A204.1 (cell line): Measurements from ENCODE around the gene PROB1.
"Not testable (repeated sequence)": the region's sequence is repeated elsewhere in the genome, so short reads cannot be mapped to it uniquely, and the experiment has no call there.

Experiments
- FAIRE-seq: peaks from 2 replicates; lab custom pipeline; 2012; peaks lifted over from hg19 to GRCh38; lab: Jason Lieb, UNC

PROB1 gene

GRCh38 chr5:139410993-139411828 lies 16.3 kb upstream of the PROB1 start:
- no peak for FAIRE-seq

DNA sequence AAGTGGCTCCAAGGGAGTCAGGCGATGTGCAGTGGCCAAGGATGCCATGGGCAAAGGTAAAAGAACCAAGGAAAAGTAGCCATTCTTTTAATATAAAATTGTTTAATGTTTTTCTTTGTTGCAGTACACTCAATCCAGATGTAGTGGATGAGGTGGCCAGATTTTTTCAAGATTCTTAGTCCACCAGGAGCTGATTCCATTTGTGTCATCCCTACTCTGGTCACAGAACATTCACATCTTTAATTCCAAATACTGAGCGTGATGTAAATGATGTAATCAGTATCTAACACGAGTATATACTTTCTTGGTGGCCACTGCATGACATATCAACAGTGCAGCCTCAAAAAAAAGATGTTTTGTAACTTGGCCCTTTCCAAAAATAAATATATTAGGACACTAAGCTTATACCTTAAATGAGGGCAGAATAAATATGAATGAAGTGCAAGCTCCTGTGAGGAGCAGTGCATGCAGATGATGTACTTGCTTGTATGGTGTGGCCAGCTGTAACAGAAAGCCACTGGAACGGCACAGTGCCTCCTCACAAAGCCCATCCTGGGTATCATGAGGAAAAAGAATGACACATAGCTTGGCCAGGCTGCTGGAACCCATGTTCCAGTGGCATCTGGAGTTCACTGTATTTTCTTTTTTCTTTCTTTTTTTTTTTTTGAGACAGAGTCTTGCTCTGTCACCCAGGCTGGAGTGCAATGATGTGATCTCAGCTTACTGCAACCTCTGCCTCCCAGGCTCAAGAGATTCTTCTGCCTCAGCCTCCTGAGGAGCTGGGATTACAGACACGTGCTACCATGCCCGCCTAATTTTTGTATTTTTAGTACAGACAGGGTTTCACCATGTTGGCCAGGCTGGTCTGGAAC lies 15.5 kb upstream of the PROB1 start:
- FAIRE-seq = no peak

- not testable (repeated sequence) for FAIRE-seq
These were observed 14.2 kb upstream of the PROB1 start for GRCh38 chr5:139409116-139409515.

DNA sequence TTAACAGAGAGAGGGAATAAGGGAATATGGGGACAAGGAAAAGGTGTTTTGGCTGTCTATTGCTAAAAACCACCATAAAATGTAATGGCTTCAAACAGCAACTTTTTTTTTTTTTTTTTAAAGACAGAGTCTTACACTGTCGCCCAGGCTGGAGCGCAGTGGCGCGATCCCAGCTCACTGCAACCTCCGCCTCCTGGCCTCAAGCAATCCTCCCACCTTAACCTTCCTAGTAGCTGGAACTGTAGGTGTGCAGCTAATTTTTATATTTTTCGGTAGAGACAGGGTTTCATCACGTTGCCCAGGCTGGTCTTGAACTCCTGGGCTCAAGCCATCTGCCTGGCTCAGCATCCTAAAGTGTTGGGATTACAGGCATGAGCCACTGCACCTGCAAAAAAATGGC lies 13.3 kb upstream of the PROB1 start:
- FAIRE-seq = no peak

GRCh38 chr5:139407517-139407916 lies 12.6 kb upstream of the PROB1 start:
- FAIRE-seq = no peak

GRCh38 chr5:139406963-139407362 lies 12.1 kb upstream of the PROB1 start:
- FAIRE-seq = no peak

- no peak for FAIRE-seq
These were observed 9.6 kb upstream of the PROB1 start for GRCh38 chr5:139404484-139404840.

DNA sequence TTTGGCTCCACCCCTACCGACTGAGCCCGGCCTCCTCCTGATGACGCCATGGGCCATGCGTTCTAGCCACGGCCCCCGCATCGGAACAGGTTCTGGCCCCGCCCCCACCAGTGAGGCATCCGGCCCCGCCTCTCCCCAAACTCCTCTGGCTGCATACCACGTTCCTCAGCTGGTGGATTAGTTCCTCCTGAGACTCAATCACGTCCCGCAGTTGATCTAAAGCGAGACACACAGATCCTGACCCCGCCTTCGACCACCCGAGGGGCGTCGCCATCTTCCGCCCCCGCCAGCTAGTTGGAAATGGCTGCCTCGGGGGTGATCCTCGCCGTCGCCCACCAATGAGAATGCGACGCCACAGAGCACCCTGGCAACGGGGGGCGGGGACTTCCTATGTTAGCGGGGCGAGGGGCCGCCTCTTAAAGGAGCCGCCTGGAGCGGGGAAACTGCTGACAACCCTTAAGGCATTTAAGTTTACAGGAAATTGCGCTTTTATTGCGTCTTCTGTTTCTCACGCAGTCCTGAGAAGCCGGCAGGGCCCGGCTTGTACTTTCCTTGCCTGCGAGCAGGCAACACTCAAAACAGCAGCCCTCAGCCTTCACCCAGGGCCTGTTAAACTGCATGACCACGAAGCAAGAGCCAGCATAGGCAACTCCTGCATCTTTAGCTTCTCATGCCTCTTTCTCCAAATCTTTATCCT lies 9.0 kb upstream of the PROB1 start, which contains the start of gene SPATA24:
SPATA24 (minus strand) TSS at position 303 of the 697 bp plus-strand sequence; CDS start at position 274, 29 bp downstream.
- FAIRE-seq = peak; percentile 80

GRCh38 chr5:139403418-139403786 lies 8.5 kb upstream of the PROB1 start:
- no peak for FAIRE-seq

- FAIRE-seq = no peak
These were observed 7.8 kb upstream of the PROB1 start for GRCh38 chr5:139402561-139403158.

DNA sequence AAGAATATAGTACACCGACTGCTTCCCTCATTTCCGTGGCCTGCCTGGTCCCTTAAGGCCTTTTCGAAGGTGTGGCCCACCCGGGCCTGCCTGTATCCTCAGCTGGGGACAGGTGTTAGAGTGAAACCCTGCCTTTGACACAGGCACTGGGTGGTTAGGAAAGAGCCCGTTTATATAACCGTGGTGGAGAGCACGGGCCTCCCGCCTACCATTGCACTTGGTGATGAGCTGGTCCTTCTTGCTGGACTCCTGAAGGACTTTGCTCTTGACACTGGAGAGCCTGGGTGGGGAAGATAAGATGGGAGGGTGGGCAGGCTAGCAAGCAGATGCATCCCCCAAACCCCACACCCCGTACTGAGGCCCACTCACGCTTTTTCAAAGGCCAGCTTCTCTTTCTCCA lies 6.6 kb upstream of the PROB1 start:
- no peak for FAIRE-seq

DNA sequence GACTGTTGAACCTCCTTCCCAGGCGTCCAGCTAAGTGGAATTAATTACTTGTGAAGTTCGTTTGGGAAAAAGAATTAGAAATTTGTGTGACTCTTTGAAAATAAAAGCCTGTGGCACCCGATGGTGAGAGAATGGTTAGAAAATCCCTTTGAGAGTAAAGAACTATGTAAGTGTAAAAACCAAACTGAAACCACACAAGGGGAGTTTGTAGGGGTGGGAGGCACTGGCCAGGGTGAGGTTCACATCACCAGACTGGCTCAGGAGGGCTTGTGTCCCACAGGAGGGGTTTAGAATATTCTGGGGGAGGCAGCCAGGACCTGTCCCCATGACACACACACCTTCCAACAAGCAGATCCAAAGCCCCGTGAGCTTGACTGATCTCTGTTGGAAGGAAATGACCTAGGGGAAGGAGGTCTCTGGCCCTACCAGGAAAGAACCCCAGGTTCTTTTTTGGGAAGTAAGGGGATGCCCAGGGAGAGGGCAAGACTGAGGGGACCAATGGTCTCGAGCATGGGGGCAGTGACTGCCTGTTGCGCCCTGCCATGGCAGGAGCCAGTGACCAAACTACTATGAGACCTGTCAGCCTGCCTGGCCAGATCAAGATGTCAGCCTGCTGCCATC lies 4.7 kb upstream of the PROB1 start:
- FAIRE-seq = no peak

- no peak for FAIRE-seq
These were observed 3.0 kb upstream of the PROB1 start for GRCh38 chr5:139397921-139398320.

DNA sequence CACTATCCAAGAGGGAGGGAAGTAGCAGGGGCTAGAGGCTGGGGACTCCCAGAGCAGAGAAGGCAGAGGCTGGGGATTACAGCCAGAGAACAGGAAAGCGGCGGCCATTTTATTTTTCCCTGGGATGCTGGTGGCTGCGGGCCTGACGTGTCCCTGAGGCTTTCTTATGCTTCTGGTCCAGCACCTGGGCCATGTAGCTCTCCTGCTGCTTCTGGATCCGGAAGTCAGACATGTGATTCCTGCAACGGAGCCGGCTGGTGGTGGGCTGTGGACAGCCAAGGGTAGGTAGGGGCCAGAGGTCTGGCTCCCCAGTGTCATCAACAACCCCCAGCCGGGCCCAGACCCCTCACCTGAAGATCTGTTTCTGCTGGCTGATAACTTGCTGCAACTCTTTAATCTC lies 1.8 kb upstream of the PROB1 start:
- FAIRE-seq = no peak

DNA sequence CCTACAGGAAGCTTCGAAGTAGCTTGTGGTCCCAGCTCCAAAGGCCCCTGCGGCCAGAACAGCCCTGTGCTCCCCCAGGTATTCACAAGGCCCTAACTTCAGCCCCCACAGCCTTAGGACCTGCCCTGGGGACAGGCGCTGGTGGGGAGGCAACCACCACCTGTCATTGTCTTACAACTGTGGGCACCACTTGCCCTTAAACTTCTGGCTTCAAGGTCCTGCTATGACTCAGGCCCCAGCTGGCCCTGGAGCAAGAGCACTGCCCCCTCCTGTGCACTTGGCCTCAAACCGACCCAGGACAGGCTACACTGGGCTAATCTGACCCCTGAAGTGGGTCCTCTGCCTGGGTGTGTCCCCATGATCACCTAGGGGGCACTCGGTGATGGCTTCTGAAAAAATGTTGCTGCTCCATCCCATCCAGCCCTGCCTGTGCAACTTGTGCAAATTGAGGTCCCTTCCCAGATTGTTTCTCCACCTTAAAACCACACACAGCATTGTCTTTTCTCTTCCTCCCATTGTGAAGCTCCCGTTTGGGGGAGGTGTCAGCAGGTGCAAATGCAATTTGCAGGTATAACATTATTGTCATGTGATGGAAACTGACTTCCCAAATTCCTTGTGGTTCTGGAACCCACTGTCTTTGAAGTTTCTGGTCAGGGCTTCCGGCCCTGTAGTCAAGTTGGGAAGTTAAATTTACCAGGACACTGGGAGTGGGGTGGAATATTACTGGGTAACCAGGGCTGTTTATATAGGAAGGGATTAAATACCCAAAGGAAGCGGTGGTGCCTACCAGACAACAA lies 1.1 kb upstream of the PROB1 start:
- no peak for FAIRE-seq

- FAIRE-seq = no peak
These were observed 716 bp downstream of the PROB1 start for GRCh38 chr5:139394123-139394653.

DNA sequence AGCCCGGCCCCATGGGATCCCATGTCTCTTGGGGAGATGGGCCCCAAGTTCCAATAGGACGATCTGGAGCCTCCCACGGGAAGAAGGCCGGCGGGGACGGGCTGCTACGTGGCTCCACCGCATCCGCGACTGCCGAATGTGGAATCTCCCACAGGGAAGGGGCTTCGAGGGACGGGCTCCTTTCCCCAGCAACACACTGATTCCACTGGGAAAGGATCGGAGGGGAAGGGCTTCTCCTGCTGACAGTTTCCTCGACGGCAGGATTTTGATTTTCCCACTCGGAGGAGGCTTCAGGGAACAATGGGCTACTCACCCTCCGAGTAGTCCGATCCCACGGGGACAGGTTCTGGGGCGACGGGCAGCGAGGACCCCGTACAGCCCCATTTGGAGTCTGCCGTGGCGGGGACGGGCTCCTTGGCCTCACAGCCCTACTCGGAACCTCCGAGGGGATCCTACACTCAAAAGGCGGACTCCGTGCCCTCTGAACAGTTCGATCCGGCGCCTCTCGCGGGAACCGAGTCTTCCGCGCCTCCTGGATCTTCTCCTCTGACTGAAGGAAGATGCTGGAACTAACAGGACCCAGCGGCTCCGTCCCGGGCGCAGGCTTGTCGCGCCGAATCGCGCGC lies 1.3 kb downstream of the PROB1 start:
- no peak for FAIRE-seq

DNA sequence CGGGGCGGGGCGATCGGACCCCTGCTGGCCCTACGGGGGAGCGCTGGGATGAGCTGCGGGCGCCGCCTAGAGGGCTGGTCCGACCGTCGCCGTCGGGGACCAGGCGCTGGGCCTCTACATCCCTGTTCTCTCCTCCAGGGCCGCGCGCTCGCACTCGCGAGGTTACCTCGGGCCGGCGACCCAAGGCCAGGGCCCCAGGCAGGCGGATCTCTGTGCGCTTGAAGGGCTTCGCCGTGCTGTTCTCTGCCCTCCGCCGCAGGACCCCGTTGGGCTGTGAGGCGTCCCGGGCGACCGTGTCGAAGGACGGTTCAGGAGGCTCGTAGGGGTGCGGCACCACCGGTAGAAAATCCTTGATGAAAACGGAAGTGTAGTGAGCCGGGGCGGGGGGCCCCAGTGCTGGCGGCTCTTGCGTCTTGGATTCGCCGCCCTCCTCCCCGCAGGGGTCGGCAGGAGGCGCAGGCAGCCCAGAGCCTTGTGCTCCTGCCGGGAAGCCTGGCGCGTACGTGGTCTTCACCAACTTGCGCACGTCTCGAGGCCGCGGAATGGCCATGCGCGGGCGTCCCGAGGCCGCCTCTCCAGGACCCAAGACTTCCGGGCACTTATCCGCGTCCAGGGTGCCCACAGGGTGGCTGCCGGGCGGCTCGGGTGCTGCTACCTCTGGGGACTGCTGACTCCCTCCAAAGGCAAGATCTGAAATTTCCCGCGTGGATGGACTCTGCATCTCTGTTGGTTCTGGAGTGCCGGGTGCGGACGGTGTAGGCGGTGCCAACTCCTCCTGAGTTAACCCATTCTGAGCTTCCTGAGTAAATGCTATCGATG lies 2.0 kb downstream of the PROB1 start:
- FAIRE-seq = no peak

DNA sequence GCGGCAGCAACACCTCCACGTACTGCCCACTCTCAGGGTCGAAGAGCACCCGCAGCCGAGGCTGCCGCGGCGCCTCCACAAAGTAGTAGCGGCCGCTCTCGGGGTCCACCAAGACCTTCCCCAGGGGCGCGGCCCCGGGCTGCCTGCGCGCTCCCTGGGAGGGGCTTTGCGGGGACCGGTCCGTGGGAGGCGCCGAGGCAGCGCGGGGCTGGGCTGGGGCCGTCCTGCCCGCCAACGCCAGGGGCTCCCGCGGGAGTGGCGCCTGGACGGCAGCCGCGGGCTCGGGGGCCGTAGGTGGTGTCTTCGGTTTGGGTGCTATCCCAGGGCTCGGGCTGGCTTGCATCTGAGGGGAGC lies 2.6 kb downstream of the PROB1 start:
- no peak for FAIRE-seq
